Liver (tissue), 9 donors: ENCODE results near the gene CAGE1. TPM values are rescaled to one million over a fixed set of nuclear protein-coding genes. Genes with fewer than 3 reads are reported as not detected.

ENCODE experiments used
- DNase-seq: peaks from one replicate; pipeline ENCODE4 v3.0.0-alpha.2; 2017; ENCODE audit warnings: low spot score
- H3K27ac ChIP-seq, 2 donors: one replicate each; pipeline ENCODE4 v1.7.0; 2013; ENCODE audit warnings: inconsistent platforms in 2 of 2, low read length in 2 of 2, control low read depth in 1 of 2, low read depth in 1 of 2, mild to moderate bottlenecking in 1 of 2
- H3K27me3 ChIP-seq, 4 donors: one replicate each; pipeline versions ENCODE4 v1.6.1 to v1.7.0; 2013; ENCODE audit warnings: low read length in 3 of 4, inconsistent platforms in 1 of 4, mild to moderate bottlenecking in 1 of 4, moderate library complexity in 1 of 4; ENCODE audit not compliant: control insufficient read depth in 4 of 4, insufficient read depth in 4 of 4
- H3K36me3 ChIP-seq, 4 donors: one replicate each; pipeline versions ENCODE4 v1.6.1 to v1.7.0; 2013; ENCODE audit warnings: low read length in 3 of 4, mild to moderate bottlenecking in 3 of 4, low read depth in 1 of 4, moderate library complexity in 1 of 4; ENCODE audit not compliant: control insufficient read depth in 4 of 4, insufficient read depth in 3 of 4
- H3K4me1 ChIP-seq, 4 donors: one replicate each; pipeline versions ENCODE4 v1.6.1 to v1.7.0; 2013; ENCODE audit warnings: low read length in 3 of 4, mild to moderate bottlenecking in 3 of 4, moderate library complexity in 1 of 4; ENCODE audit not compliant: control insufficient read depth in 4 of 4, insufficient read depth in 4 of 4
- H3K4me3 ChIP-seq, 3 donors: one replicate each; pipeline versions ENCODE4 v1.6.1 to v1.7.0; 2013; ENCODE audit warnings: low read length in 3 of 3, control low read depth in 1 of 3, low read depth in 1 of 3, mild to moderate bottlenecking in 1 of 3
- H3K9ac ChIP-seq, 2 donors: one replicate each; pipeline ENCODE4 v1.7.0; 2013; ENCODE audit warnings: low read length in 2 of 2, mild to moderate bottlenecking in 2 of 2, moderate library complexity in 2 of 2, control low read depth in 1 of 2, low read depth in 1 of 2
- H3K9me3 ChIP-seq, 4 donors: one replicate each; pipeline versions ENCODE4 v1.6.1 to v1.7.0; 2013; ENCODE audit warnings: low read length in 3 of 4; ENCODE audit not compliant: control insufficient read depth in 4 of 4
- EGR1 ChIP-seq, 2 donors: IDR thresholded peaks; 2 replicates each; pipeline ENCODE4 v1.6.1; 2016 to 2018; ENCODE audit warnings: antibody characterized with exemption in 2 of 2, low read depth in 2 of 2
- FOXA1 ChIP-seq: IDR thresholded peaks from 2 replicates; pipeline ENCODE4 v1.6.1; 2016; ENCODE audit warnings: antibody characterized with exemption
- GABPA ChIP-seq, 2 donors: IDR thresholded peaks in 1 of 2; conservative IDR thresholded peaks in 1 of 2; 2 replicates each; pipeline ENCODE4 v1.6.1; 2016; ENCODE audit warnings: antibody characterized with exemption in 2 of 2, mild to moderate bottlenecking in 1 of 2, moderate library complexity in 1 of 2
- HNF4A ChIP-seq, 2 donors: conservative IDR thresholded peaks; 2 replicates each; pipeline ENCODE4 v1.6.1; 2016; ENCODE audit warnings: antibody characterized with exemption in 2 of 2, mild to moderate bottlenecking in 2 of 2
- HNF4G ChIP-seq: IDR thresholded peaks from 2 replicates; pipeline ENCODE4 v1.6.1; 2016; ENCODE audit warnings: antibody characterized with exemption
- JUND ChIP-seq, 2 donors: IDR thresholded peaks; 2 replicates each; pipeline ENCODE4 v1.6.1; 2016; ENCODE audit warnings: antibody characterized with exemption in 2 of 2
- RAD21 ChIP-seq, 2 donors: IDR thresholded peaks; 2 replicates each; pipeline ENCODE4 v1.6.1; 2016; ENCODE audit warnings: antibody characterized with exemption in 2 of 2, mild to moderate bottlenecking in 2 of 2
- RXRA ChIP-seq, 2 donors: IDR thresholded peaks; 2 replicates each; pipeline ENCODE4 v1.6.1; 2017 to 2018; ENCODE audit warnings: antibody characterized with exemption in 2 of 2, mild to moderate bottlenecking in 1 of 2
- SP1 ChIP-seq: IDR thresholded peaks from 2 replicates; pipeline ENCODE4 v1.6.1; 2018; ENCODE audit warnings: antibody characterized with exemption, mild to moderate bottlenecking
- TAF1 ChIP-seq: conservative IDR thresholded peaks from 2 replicates; pipeline ENCODE4 v1.6.1; 2016; ENCODE audit warnings: antibody characterized with exemption, mild to moderate bottlenecking
- YY1 ChIP-seq: IDR thresholded peaks from 2 replicates; pipeline ENCODE4 v1.6.1; 2016; ENCODE audit warnings: antibody characterized with exemption, mild to moderate bottlenecking
- whole genome bisulfite sequencing: extraction: QIAGEN DNeasy Blood & Tissue Kit; methylation state at CpG from one replicate; pipeline ENCODE4 v1.1.7; 2013; 5-methylcytosine and 5-hydroxymethylcytosine counted together
- polyA plus RNA-seq, 2 donors: library from polyadenylated mRNA; stranded (reverse) in 1 of 2; unstranded in 1 of 2; fragments of 200-250 nt in 1 of 2; fragments of >200 nt in 1 of 2; fragmentation: Nextera tagmentation in 1 of 2; extraction: Ambion mirVana in 1 of 2; gene quantifications; one replicate each; pipeline versions ENCODE4 v1.2.1 to v1.2.3, GENCODE V29; 2013 to 2015
- total RNA-seq, 2 donors: library from RNA; depleted of rRNA; stranded (reverse); fragments of >200 nt; gene quantifications; one replicate each; pipeline ENCODE4 v1.2.3, GENCODE V29; 2014
- TF ChIP-seq, protein P1 (sequence below): fragments of 150-350 bp; IDR thresholded peaks from 2 replicates; pipeline ENCODE4 v1.5.1; 2017; ENCODE audit warnings: improper control_type of control experiment, low read depth, low read length; ENCODE audit not compliant: missing input control
- TF ChIP-seq, protein P2 (sequence below): IDR thresholded peaks from 2 replicates; pipeline ENCODE4 v1.6.1; 2016; ENCODE audit warnings: antibody characterized with exemption, mild to moderate bottlenecking
- TF ChIP-seq, protein P3 (sequence below): IDR thresholded peaks from 2 replicates; pipeline ENCODE4 v1.6.1; 2016; ENCODE audit warnings: antibody characterized with exemption
- TF ChIP-seq, protein P4 (sequence below): IDR thresholded peaks from 2 replicates; pipeline ENCODE4 v1.6.1; 2016; ENCODE audit warnings: antibody characterized with exemption
- TF ChIP-seq, protein P5 (sequence below): IDR thresholded peaks from 2 replicates; pipeline ENCODE4 v1.6.1; 2016; ENCODE audit warnings: antibody characterized with exemption
- donor health status: healthy.
- donor health status: healthy.
- donor health status: healthy.
- donor health status: healthy.
- donor health status: healthy.

CAGE1 gene
- total and polyA plus RNA-seq, 4 donors = 0.08 TPM; not detected in 3

DNA sequence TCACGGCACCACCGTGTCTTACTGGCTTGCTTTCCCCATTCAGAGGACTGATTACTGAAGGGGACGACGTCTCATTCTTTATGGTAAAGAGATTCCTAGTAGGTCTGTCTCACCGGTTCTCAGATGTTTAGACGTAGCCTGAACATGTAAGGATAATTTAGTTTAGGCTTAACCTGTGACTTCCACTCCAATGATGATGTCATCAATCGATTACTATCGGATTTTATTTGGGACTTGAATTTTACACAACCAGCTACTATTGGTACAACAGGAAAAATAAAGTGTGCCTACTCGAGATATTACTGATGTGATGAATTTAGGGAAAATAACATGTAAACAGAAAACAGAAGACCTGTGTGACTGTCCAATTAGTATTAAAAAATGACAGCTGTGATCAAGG is 72.0 kb downstream of the CAGE1 start:
- TF ChIP-seq, protein P1, sequence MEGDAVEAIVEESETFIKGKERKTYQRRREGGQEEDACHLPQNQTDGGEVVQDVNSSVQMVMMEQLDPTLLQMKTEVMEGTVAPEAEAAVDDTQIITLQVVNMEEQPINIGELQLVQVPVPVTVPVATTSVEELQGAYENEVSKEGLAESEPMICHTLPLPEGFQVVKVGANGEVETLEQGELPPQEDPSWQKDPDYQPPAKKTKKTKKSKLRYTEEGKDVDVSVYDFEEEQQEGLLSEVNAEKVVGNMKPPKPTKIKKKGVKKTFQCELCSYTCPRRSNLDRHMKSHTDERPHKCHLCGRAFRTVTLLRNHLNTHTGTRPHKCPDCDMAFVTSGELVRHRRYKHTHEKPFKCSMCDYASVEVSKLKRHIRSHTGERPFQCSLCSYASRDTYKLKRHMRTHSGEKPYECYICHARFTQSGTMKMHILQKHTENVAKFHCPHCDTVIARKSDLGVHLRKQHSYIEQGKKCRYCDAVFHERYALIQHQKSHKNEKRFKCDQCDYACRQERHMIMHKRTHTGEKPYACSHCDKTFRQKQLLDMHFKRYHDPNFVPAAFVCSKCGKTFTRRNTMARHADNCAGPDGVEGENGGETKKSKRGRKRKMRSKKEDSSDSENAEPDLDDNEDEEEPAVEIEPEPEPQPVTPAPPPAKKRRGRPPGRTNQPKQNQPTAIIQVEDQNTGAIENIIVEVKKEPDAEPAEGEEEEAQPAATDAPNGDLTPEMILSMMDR = no peak
- TF ChIP-seq, protein P2, sequence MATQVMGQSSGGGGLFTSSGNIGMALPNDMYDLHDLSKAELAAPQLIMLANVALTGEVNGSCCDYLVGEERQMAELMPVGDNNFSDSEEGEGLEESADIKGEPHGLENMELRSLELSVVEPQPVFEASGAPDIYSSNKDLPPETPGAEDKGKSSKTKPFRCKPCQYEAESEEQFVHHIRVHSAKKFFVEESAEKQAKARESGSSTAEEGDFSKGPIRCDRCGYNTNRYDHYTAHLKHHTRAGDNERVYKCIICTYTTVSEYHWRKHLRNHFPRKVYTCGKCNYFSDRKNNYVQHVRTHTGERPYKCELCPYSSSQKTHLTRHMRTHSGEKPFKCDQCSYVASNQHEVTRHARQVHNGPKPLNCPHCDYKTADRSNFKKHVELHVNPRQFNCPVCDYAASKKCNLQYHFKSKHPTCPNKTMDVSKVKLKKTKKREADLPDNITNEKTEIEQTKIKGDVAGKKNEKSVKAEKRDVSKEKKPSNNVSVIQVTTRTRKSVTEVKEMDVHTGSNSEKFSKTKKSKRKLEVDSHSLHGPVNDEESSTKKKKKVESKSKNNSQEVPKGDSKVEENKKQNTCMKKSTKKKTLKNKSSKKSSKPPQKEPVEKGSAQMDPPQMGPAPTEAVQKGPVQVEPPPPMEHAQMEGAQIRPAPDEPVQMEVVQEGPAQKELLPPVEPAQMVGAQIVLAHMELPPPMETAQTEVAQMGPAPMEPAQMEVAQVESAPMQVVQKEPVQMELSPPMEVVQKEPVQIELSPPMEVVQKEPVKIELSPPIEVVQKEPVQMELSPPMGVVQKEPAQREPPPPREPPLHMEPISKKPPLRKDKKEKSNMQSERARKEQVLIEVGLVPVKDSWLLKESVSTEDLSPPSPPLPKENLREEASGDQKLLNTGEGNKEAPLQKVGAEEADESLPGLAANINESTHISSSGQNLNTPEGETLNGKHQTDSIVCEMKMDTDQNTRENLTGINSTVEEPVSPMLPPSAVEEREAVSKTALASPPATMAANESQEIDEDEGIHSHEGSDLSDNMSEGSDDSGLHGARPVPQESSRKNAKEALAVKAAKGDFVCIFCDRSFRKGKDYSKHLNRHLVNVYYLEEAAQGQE = no peak
- no peak for TF ChIP-seq RAD21 (IDR thresholded peaks at IDR 0.05)
- no peak for TF ChIP-seq HNF4G
- TF ChIP-seq HNF4A (conservative IDR thresholded peaks at IDR 0.05) = no peak
- no peak for TF ChIP-seq FOXA1
- TF ChIP-seq JUND (IDR thresholded peaks at IDR 0.05) = no peak
- TF ChIP-seq, protein P3, sequence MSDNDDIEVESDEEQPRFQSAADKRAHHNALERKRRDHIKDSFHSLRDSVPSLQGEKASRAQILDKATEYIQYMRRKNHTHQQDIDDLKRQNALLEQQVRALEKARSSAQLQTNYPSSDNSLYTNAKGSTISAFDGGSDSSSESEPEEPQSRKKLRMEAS = no peak
- TF ChIP-seq EGR1 (IDR thresholded peaks at IDR 0.05; ENCODE audit: low read depth in 2 of 2) = no peak
- no peak for TF ChIP-seq GABPA (IDR thresholded peaks at IDR 0.05 in 1 of 2, conservative IDR thresholded peaks at IDR 0.05 in 1 of 2)
- no peak for TF ChIP-seq SP1
- TF ChIP-seq YY1 = no peak
- no peak for TF ChIP-seq TAF1
- no peak for TF ChIP-seq RXRA (IDR thresholded peaks at IDR 0.05)
- TF ChIP-seq, protein P4, sequence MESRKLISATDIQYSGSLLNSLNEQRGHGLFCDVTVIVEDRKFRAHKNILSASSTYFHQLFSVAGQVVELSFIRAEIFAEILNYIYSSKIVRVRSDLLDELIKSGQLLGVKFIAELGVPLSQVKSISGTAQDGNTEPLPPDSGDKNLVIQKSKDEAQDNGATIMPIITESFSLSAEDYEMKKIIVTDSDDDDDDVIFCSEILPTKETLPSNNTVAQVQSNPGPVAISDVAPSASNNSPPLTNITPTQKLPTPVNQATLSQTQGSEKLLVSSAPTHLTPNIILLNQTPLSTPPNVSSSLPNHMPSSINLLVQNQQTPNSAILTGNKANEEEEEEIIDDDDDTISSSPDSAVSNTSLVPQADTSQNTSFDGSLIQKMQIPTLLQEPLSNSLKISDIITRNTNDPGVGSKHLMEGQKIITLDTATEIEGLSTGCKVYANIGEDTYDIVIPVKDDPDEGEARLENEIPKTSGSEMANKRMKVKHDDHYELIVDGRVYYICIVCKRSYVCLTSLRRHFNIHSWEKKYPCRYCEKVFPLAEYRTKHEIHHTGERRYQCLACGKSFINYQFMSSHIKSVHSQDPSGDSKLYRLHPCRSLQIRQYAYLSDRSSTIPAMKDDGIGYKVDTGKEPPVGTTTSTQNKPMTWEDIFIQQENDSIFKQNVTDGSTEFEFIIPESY = no peak
- TF ChIP-seq, protein P5, sequence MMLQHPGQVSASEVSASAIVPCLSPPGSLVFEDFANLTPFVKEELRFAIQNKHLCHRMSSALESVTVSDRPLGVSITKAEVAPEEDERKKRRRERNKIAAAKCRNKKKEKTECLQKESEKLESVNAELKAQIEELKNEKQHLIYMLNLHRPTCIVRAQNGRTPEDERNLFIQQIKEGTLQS = no peak
- peaks cover 0 to 3% (median 0%) of the 10 kb centered on the region in 4 donors for H3K4me1 ChIP-seq
- no peak for DNase-seq
- no peak overlapping the region for H3K27ac ChIP-seq
- no peak overlapping the region for H3K4me3 ChIP-seq
- no peaks in the 10 kb centered on the region for H3K27me3 ChIP-seq
- no peaks in the 10 kb centered on the region for H3K9me3 ChIP-seq
- WGBS = 91% methylated on average over 9 of the region's 9 CpGs
- no peaks in the 10 kb centered on the region for H3K36me3 ChIP-seq
- no peak overlapping the region for H3K9ac ChIP-seq
